ENCODE measurements around the gene CASTOR1. TPM values are rescaled to one million over a fixed set of nuclear protein-coding genes. Genes with fewer than 3 reads are reported as not detected.

The CASTOR1 gene
- total RNA-seq, 1 experiment from 2014 or later, result 10.6 TPM

DNA sequence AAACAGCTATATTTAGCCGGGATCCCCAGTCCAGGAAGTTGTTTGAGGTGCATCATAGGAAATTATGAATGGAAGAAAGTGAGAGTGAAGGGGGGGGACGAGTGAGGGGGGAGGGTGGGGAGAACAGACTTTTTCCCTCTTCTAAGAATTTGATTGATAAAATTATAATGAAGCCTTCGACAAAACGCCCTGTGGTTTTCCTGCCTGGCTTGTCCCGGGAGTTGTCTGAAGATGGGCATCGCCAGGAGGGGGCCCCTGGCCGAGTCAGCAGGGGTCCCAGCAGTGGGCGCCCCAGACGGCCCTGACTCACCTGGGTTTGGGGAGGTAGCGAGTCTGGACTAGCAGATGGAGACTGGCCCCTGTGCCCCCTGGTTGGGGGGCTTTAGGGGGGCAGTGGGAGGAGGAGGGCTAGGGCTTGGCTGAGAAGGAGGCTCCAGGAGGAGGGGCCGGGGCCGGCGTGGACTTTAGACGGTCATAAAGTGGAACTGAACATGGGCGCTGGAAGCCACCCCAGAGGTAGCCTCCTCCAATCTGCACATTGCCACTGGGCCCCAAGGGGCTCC, 42.4 kb downstream of the CASTOR1 start:
- Histone ChIP-seq H3K4me1 (replicated peaks; ENCODE audit: insufficient read depth) (peaks cover 36% of the 10 kb centered on the region), H3F3A (ENCODE audit: insufficient read depth, low read depth) (peaks cover 62% of the 10 kb centered on the region), H3K79me2 (ENCODE audit: low read depth) (peaks cover 61% of the 10 kb centered on the region), H3K4me2 (no peak overlapping the region), H3K27ac (peak overlapping the region; percentile 30), H3K27me3 (ENCODE audit: insufficient read depth, low read depth) (no peaks in the 10 kb centered on the region), H3K36me3 (ENCODE audit: low read depth) (peaks cover 54% of the 10 kb centered on the region), H3K4me3 (no peak overlapping the region), H4K20me1 (ENCODE audit: insufficient read depth) (no peaks in the 10 kb centered on the region), H3K9me2 (ENCODE audit: insufficient read depth) (no peaks in the 10 kb centered on the region), H2AFZ (no peak overlapping the region), H3K9me3 (ENCODE audit: insufficient read depth, low read depth) (no peaks in the 10 kb centered on the region)
- no peak for TF ChIP-seq EZH2 (IDR thresholded peaks at IDR 0.05; ENCODE audit: low read depth)
- TF ChIP-seq CTCF (conservative IDR thresholded peaks at IDR 0.05), result no peak
- no TSS peak for BruUV-seq (replicated peaks)
- DNase-seq, result no peak
- ChIA-PET CTCF (no interaction called here), POLR2A (ENCODE audit: unreplicated experiment) (no interaction called here)
- intact Hi-C loops (cut with micrococcal nuclease; ENCODE audit: unreplicated experiment), result no loop called here

- no TSS peak for BruUV-seq (replicated peaks)
- peak within 1 kb of the TSS; percentile 100 for H3K27ac ChIP-seq
- no peak within 1 kb of the TSS for H3K4me2 ChIP-seq
- no peaks in the 10 kb centered on the region for H3K9me2 ChIP-seq (ENCODE audit: insufficient read depth)
- no peak within 1 kb of the TSS for H3K4me3 ChIP-seq
- H3K27me3 ChIP-seq (ENCODE audit: insufficient read depth, low read depth), result no peaks in the 10 kb centered on the region
- H3K36me3 ChIP-seq (ENCODE audit: low read depth), result peaks cover 51% of the 10 kb centered on the region
- CTCF ChIA-PET, result no interaction called here
- H3K79me2 ChIP-seq (ENCODE audit: low read depth), result peaks cover 54% of the 10 kb centered on the region
- intact Hi-C loops (cut with micrococcal nuclease; ENCODE audit: unreplicated experiment), result no loop called here
- TF ChIP-seq EZH2 (IDR thresholded peaks at IDR 0.05; ENCODE audit: low read depth) (no peak), CTCF (conservative IDR thresholded peaks at IDR 0.05) (no peak)
- no peaks in the 10 kb centered on the region for H3K9me3 ChIP-seq (ENCODE audit: insufficient read depth, low read depth)
- POLR2A ChIA-PET (ENCODE audit: unreplicated experiment), result no interaction called here
- H4K20me1 ChIP-seq (ENCODE audit: insufficient read depth), result no peaks in the 10 kb centered on the region
- H3K4me1 ChIP-seq (replicated peaks; ENCODE audit: insufficient read depth), result peaks cover 29% of the 10 kb centered on the region
- DNase-seq, result no peak
- H2AFZ ChIP-seq, result no peak within 1 kb of the TSS
- peaks cover 57% of the 10 kb centered on the region for H3F3A ChIP-seq (ENCODE audit: insufficient read depth, low read depth)
These were observed 43.1 kb downstream of the CASTOR1 start, which contains the start of gene LIF for GRCh38 chr22:30245985-30246813. TSS of gene LIF (minus strand) at chr22:30246759. CDS start at chr22:30246695, 64 bp downstream.

DNA sequence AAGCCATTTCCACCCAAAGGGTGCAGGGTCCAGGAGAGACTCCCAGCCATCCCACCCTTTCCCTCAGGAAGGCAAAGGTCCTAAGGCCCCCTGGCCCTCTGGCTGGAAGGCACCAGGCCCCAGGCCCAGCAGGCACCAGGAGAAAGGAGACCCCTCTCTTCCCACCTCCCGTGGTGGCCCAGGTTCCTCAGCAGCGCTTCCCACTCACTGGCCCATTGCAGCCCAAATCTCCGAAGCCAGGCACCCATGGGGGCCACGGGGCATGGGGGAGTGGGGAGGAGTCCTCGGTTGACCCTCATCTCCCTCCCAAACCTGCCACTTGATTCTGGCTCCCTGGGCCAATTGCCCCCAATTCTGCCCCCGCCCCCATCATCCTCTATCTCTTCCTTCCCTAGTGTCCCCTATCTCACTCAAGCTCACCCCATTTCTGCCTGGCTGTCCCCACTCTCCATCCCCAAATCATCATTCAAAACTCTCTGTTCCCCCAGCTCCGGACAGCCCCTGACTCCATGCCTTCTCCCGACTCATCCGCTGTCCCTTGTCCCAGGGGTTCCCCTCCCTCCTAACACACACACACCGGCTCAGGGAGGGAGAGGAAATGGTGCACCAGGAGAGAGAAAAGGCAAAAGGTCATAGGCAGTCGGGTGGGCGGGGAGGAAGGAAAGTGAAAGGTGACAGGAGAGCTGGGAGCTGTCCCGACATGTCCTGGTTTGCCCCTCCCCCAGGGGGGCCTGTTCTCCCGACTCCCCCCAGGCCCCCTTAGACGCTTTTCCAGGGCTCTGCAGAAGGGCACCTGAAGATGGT, 43.9 kb downstream of the CASTOR1 start:
- peaks cover 48% of the 10 kb centered on the region for H3K79me2 ChIP-seq (ENCODE audit: low read depth)
- peaks cover 60% of the 10 kb centered on the region for H3F3A ChIP-seq (ENCODE audit: insufficient read depth, low read depth)
- no peak overlapping the region; the same call in 1 of the 2 replicates for H3K27ac ChIP-seq
- no peak for TF ChIP-seq EZH2 (IDR thresholded peaks at IDR 0.05; ENCODE audit: low read depth)
- TF ChIP-seq CTCF (conservative IDR thresholded peaks at IDR 0.05), result no peak
- intact Hi-C loops (cut with micrococcal nuclease; ENCODE audit: unreplicated experiment), result no loop called here
- H3K36me3 ChIP-seq (ENCODE audit: low read depth), result peaks cover 53% of the 10 kb centered on the region
- POLR2A ChIA-PET (ENCODE audit: unreplicated experiment), result no interaction called here
- no peak overlapping the region for H3K4me2 ChIP-seq
- H3K9me3 ChIP-seq (ENCODE audit: insufficient read depth, low read depth), result no peaks in the 10 kb centered on the region
- no peaks in the 10 kb centered on the region for H4K20me1 ChIP-seq (ENCODE audit: insufficient read depth)
- H3K4me1 ChIP-seq (replicated peaks; ENCODE audit: insufficient read depth), result peaks cover 28% of the 10 kb centered on the region
- H3K27me3 ChIP-seq (ENCODE audit: insufficient read depth, low read depth), result no peaks in the 10 kb centered on the region
- no peak for DNase-seq
- CTCF ChIA-PET, result no interaction called here
- no peak overlapping the region for H3K4me3 ChIP-seq
- H3K9me2 ChIP-seq (ENCODE audit: insufficient read depth), result no peaks in the 10 kb centered on the region
- no peak overlapping the region for H2AFZ ChIP-seq
- BruUV-seq (replicated peaks), result no TSS peak

All from PC-9 (cell line).